Skeletal muscle satellite cell (primary cell): ENCODE results near the gene TCFL5.
"Not testable (repeated sequence)": the region's sequence is repeated elsewhere in the genome, so short reads cannot be mapped to it uniquely, and the experiment has no call there.

Source experiments
- H3K27me3 ChIP-seq: 2 replicates; pipeline ENCODE4 v1.7.0; 2013; ENCODE audit warnings: low read length; ENCODE audit not compliant: control insufficient read depth, insufficient read depth
- H3K36me3 ChIP-seq: 2 replicates; pipeline ENCODE4 v1.7.0; 2013; ENCODE audit warnings: mild to moderate bottlenecking, control low read depth, low read length; ENCODE audit not compliant: insufficient read depth
- H3K4me1 ChIP-seq: 2 replicates; pipeline ENCODE4 v1.7.0; 2013; ENCODE audit warnings: low read length; ENCODE audit not compliant: control insufficient read depth, insufficient read depth
- H3K4me2 ChIP-seq: 2 replicates; pipeline ENCODE4 v1.7.0; 2013; ENCODE audit warnings: mild to moderate bottlenecking, low read length
- H3K4me3 ChIP-seq: 2 replicates; pipeline ENCODE4 v1.7.0; 2013; ENCODE audit warnings: low read length
- H3K9ac ChIP-seq: 2 replicates; pipeline ENCODE4 v1.7.0; 2013; ENCODE audit warnings: mild to moderate bottlenecking, low read depth, low read length, moderate library complexity
- H3K9me3 ChIP-seq: replicated peaks from 2 replicates; pipeline ENCODE4 v1.7.0; 2013; ENCODE audit warnings: mild to moderate bottlenecking, control low read depth, low read length

Gene TCFL5

DNA sequence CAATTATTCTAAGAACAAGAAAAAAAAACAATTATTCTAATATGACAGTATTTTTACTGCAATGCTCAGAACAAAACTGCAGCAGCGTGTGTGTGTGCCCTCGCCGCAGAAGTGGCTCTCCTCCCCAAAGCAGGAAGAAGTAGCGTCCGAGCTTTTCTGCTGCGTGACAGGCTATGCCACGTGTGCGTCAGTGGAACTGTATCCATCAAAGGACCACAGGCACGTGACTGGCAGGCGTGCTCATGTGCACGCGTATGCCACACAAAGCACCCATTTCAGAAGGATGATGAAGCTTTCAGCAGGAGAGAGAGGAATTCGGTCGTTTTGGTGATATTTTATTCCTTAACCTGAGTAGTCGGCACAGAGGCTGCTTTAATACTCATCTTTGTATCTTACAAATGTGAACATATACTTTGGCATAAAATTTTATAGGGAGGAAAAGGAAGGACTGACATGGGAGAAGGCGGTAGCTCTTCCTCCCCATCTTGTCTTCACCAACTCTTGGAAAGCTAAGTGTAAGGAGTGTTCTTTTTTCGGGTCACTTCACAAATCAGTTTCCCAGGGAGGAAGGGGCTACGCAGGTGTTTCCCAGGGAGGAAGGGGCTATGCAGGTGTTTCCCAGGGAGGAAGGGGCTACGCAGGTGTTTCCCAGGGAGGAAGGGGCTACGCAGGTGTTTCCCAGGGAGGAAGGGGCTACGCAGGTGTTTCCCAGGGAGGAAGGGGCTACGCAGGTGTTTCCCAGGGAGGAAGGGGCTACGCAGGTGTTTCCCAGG is 3.4 kb downstream of the TCFL5 start:
- no peaks in the 10 kb centered on the region for H3K9me3 ChIP-seq
- H3K4me3 ChIP-seq = no peak overlapping the region
- H3K4me1 ChIP-seq = peaks cover 11% of the 10 kb centered on the region

GRCh38 chr20:62856931-62857619 is 4.5 kb downstream of the TCFL5 start:
- no peak overlapping the region for H3K9ac ChIP-seq
- no peaks in the 10 kb centered on the region for H3K9me3 ChIP-seq
- H3K4me2 ChIP-seq = no peak overlapping the region
- H3K36me3 ChIP-seq = peaks cover 33% of the 10 kb centered on the region
- H3K27me3 ChIP-seq = no peaks in the 10 kb centered on the region
- no peak overlapping the region for H3K4me3 ChIP-seq
- peaks cover 11% of the 10 kb centered on the region for H3K4me1 ChIP-seq

More for the DNA sequence above, 3.4 kb downstream of the TCFL5 start:
- no peak overlapping the region for H3K9ac ChIP-seq
- peaks cover 24% of the 10 kb centered on the region for H3K36me3 ChIP-seq
- H3K4me2 ChIP-seq = no peak overlapping the region
- no peaks in the 10 kb centered on the region for H3K27me3 ChIP-seq

DNA sequence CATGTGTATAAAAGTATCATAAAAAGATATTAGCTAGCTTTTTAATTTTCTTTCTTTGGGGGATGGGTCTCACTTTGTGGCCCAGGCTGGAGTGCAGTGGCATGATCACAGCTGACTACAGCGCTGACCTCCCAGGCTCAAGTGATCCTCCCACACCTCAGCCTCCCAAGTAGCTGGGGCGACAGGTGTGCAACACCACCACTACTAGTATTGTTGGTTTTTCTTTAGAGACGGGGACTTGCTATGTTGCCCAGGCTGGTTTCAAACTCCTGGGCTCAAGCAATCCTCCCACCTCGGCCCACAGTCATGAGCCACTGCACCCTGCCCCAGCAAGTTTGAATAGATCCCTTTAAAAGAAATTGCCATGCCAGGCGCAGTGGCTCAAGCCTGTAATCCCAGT is 6.5 kb downstream of the TCFL5 start:
- no peaks in the 10 kb centered on the region for H3K27me3 ChIP-seq
- H3K4me2 ChIP-seq = no peak overlapping the region
- no peaks in the 10 kb centered on the region for H3K9me3 ChIP-seq
- H3K36me3 ChIP-seq = peaks cover 34% of the 10 kb centered on the region
- H3K9ac ChIP-seq = no peak overlapping the region
- H3K4me1 ChIP-seq = peaks cover 5% of the 10 kb centered on the region
- no peak overlapping the region for H3K4me3 ChIP-seq

DNA sequence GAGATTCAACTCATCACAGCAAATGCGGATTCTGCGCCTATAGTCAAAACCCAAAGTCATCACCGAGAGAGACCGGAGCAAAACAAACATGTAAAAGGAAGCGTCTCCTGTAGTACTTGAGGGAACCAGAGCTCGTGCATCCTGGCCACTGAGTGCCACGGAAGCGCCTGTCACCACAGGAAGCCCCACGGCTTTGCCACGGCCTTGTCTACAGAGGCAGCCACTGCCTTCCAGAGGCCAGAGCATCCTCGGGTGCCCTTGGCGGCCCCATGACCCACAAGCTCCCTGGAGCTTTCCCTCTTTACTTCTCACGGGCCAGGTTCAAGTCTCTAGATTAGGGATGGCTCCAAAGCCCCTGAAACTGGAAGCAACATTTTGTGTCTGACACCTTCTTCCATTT is 7.5 kb downstream of the TCFL5 start:
- H3K4me2 ChIP-seq = no peak overlapping the region
- no peaks in the 10 kb centered on the region for H3K4me1 ChIP-seq
- H3K27me3 ChIP-seq = no peaks in the 10 kb centered on the region
- H3K9me3 ChIP-seq = no peaks in the 10 kb centered on the region
- no peak overlapping the region for H3K4me3 ChIP-seq
- no peak overlapping the region for H3K9ac ChIP-seq
- H3K36me3 ChIP-seq = peaks cover 34% of the 10 kb centered on the region

DNA sequence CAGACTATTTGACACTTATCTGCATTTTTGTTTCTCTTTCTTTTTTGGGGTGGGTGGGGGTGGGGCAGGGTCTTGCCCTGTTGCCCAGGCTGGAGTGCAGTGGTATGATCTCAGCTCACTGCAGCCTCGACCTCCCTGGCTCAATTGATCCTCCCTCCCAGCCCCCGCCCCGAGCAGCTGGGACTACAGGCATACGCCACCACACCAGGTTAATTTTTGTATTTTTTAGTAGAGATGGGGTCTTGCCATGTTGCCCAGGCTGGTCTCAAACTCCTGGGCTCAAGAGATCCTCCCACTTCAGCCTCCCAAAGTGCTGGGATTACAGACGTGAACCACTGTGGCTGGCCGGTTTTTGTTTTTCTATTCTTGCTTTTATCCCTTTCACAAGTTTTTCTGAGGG is 8.3 kb downstream of the TCFL5 start:
- not testable (repeated sequence) for H3K9me3 ChIP-seq, H3K4me3 ChIP-seq, H3K27me3 ChIP-seq, H3K4me2 ChIP-seq, H3K4me1 ChIP-seq, H3K9ac ChIP-seq
- H3K36me3 ChIP-seq = peaks cover 34% of the 10 kb centered on the region

- Histone ChIP-seq H3K4me3 (no peak overlapping the region), H3K36me3 (peaks cover 34% of the 10 kb centered on the region), H3K9me3 (no peaks in the 10 kb centered on the region), H3K4me2 (no peak overlapping the region), H3K27me3 (no peaks in the 10 kb centered on the region), H3K9ac (no peak overlapping the region), H3K4me1 (peaks cover 4% of the 10 kb centered on the region)
Measured at GRCh38 chr20:62852841-62853240, 8.8 kb downstream of the TCFL5 start.

DNA sequence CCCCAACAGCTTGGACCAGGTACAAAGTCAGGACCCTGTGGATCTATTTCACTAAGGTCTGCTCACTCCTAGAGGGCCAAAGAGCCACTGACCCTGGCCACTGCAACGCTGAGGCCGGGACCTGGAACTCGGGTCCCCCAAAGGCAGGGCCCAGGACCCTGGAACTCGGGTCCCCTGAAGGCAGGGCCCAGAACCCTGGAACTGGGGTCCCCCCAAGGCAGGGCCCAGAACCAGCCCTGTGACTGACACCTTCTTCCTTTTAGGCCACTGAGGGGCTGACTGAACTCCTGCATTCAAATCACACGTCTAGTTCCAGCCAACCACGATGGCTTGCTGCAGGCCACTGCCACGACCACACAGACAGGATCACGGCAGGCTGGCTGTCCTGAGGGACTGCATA is 9.4 kb downstream of the TCFL5 start:
- no peaks in the 10 kb centered on the region for H3K9me3 ChIP-seq
- H3K4me2 ChIP-seq = no peak overlapping the region
- H3K36me3 ChIP-seq = peaks cover 32% of the 10 kb centered on the region
- H3K4me1 ChIP-seq = peaks cover 5% of the 10 kb centered on the region
- no peaks in the 10 kb centered on the region for H3K27me3 ChIP-seq
- no peak overlapping the region for H3K4me3 ChIP-seq
- no peak overlapping the region for H3K9ac ChIP-seq

DNA sequence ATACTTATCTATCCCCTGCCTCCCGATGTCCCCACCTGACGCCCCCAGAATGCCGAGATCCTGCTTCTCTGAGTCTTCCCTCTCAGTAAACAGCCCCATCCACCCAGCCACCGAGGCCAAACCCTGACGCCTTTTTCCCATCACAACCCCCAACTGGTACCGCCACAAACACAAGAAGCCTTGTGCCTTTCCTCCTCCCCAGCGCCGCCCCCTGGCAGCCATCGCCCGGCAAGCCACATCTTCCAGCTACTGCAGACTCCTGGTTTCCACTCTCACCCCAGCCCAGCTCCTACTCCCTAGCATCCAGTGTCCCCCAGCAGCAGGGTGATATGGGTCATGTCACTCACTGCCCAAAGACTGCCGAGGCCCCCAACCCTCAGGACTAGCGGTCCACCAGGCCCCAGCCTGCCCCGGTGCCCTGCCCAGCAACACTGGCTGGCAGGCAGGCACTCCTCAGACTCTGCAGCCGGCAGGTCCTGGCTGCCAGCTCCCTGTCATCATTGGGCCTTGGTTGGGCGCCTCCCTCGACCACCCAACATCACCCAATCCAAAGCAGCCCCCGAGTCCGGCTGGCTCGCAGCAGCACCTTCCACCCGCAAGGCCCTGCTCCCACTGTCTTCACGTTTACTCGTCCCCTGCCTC is 11.2 kb downstream of the TCFL5 start:
- peaks cover 5% of the 10 kb centered on the region for H3K4me1 ChIP-seq
- H3K4me3 ChIP-seq = no peak overlapping the region
- no peak overlapping the region for H3K9ac ChIP-seq
- peaks cover 34% of the 10 kb centered on the region for H3K36me3 ChIP-seq
- H3K9me3 ChIP-seq = no peaks in the 10 kb centered on the region
- no peaks in the 10 kb centered on the region for H3K27me3 ChIP-seq
- no peak overlapping the region for H3K4me2 ChIP-seq

- Histone ChIP-seq H3K27me3 (no peaks in the 10 kb centered on the region), H3K36me3 (peaks cover 32% of the 10 kb centered on the region), H3K9ac (no peak overlapping the region), H3K4me2 (no peak overlapping the region), H3K9me3 (no peaks in the 10 kb centered on the region), H3K4me3 (no peak overlapping the region), H3K4me1 (peaks cover 5% of the 10 kb centered on the region)
Measured at GRCh38 chr20:62849431-62849830, 12.2 kb downstream of the TCFL5 start.

DNA sequence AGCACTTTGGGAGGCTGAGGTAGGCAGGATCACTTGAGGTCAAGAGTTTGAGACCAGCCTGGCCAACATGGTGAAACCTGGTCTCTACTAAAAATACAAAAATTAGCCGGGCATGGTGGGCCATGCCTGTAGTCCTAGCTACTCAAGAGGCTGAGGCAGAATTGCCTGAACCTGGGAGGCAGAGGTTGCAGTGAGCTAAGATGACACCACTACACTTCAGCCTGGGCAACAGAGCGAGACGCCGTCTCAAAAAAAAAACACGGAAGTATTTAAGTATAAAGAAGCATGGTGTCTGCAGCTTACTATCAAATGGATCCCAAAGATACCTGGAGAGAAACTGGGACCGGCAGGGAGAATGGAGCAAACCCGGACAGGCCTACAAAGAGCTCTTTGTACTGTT is 12.7 kb downstream of the TCFL5 start:
- not testable (repeated sequence) for H3K27me3 ChIP-seq, H3K4me1 ChIP-seq, H3K4me2 ChIP-seq, H3K9me3 ChIP-seq, H3K9ac ChIP-seq, H3K4me3 ChIP-seq
- peaks cover 27% of the 10 kb centered on the region for H3K36me3 ChIP-seq

- H3K9ac ChIP-seq = no peak overlapping the region
- H3K27me3 ChIP-seq = no peaks in the 10 kb centered on the region
- H3K36me3 ChIP-seq = peaks cover 10% of the 10 kb centered on the region
- H3K4me1 ChIP-seq = peaks cover 5% of the 10 kb centered on the region
- H3K9me3 ChIP-seq = no peaks in the 10 kb centered on the region
- no peak overlapping the region for H3K4me3 ChIP-seq
- no peak overlapping the region for H3K4me2 ChIP-seq
Measured at GRCh38 chr20:62846166-62846890, 15.3 kb downstream of the TCFL5 start.
